ENCODE results near the gene TMEM175. TPM values are rescaled to one million over a fixed set of nuclear protein-coding genes. Genes with fewer than 3 reads are reported as not detected.
"Not testable (repeated sequence)": the region's sequence is repeated elsewhere in the genome, so short reads cannot be mapped to it uniquely, and the experiment has no call there.

The TMEM175 gene
- total and polyA plus RNA-seq, 9 donors, result 10.6 to 28.4 (median 21.2) TPM

- TF ChIP-seq POLR2A (IDR thresholded peaks at IDR 0.05) (no peak), EP300 (IDR thresholded peaks at IDR 0.05) (no peak), CTCF (IDR thresholded peaks at IDR 0.05) (no peak)
- 30 to 47% (median 36%) methylated on average over 12 of the region's 12 CpGs for WGBS, 3 donors
- Histone ChIP-seq H3K27ac (no peak overlapping the region), H3K27me3 (peaks cover 9% of the 10 kb centered on the region), H3K36me3 (no peaks in the 10 kb centered on the region), H3K4me1 (ENCODE audit: insufficient read depth) (peaks cover 13% of the 10 kb centered on the region), H3K9me3 (no peaks in the 10 kb centered on the region), H3K4me3 (no peak overlapping the region)
- DNase-seq, result no peak
- intact Hi-C loops (cut with DNase I), result no loop called here
These were observed 65.9 kb downstream of the TMEM175 start for GRCh38 chr4:998096-998691.

GRCh38 chr4:999240-999863, 67.1 kb downstream of the TMEM175 start:
- WGBS, 3 donors, result 51 to 57% (median 55%) methylated on average over 17 to 21 of the region's 21 CpGs
- peaks cover 16% of the 10 kb centered on the region for H3K27me3 ChIP-seq
- H3K9me3 ChIP-seq; DNase-seq; H3K27ac ChIP-seq; H3K36me3 ChIP-seq; H3K4me3 ChIP-seq; intact Hi-C loops (cut with DNase I): not testable (repeated sequence)
- H3K4me1 ChIP-seq (ENCODE audit: insufficient read depth), result peaks cover 13% of the 10 kb centered on the region

- peaks cover 13% of the 10 kb centered on the region for H3K4me1 ChIP-seq (ENCODE audit: insufficient read depth)
- H3K27me3 ChIP-seq, result peaks cover 16% of the 10 kb centered on the region
- TF ChIP-seq EP300 (IDR thresholded peaks at IDR 0.05) (no peak), CTCF (IDR thresholded peaks at IDR 0.05) (no peak), POLR2A (IDR thresholded peaks at IDR 0.05) (no peak)
- DNase-seq, result no peak
- intact Hi-C loops (cut with DNase I), result no loop called here
- H3K9me3 ChIP-seq, result no peaks in the 10 kb centered on the region
- H3K36me3 ChIP-seq, result no peaks in the 10 kb centered on the region
- no peak overlapping the region for H3K27ac ChIP-seq
- WGBS, 3 donors, result 52 to 56% (median 53%) methylated on average over 15 to 18 of the region's 18 CpGs
- no peak overlapping the region for H3K4me3 ChIP-seq
These were observed 67.7 kb downstream of the TMEM175 start for GRCh38 chr4:999882-1000425.

GRCh38 chr4:1000686-1001260, 68.5 kb downstream of the TMEM175 start:
- Histone ChIP-seq H3K27me3 (peaks cover 16% of the 10 kb centered on the region), H3K4me3 (no peak overlapping the region), H3K9me3 (no peaks in the 10 kb centered on the region), H3K4me1 (ENCODE audit: insufficient read depth) (peaks cover 13% of the 10 kb centered on the region), H3K27ac (no peak overlapping the region), H3K36me3 (no peaks in the 10 kb centered on the region)
- no peak for TF ChIP-seq CTCF (IDR thresholded peaks at IDR 0.05)
- no peak for TF ChIP-seq POLR2A (IDR thresholded peaks at IDR 0.05)
- TF ChIP-seq EP300 (IDR thresholded peaks at IDR 0.05), result no peak
- 82 to 91% (median 84%) methylated on average over 10 to 15 of the region's 15 CpGs for WGBS, 3 donors
- DNase-seq, result no peak
- intact Hi-C loops (cut with DNase I), result no loop called here
